Mammary epithelial cell (primary cell): ENCODE data around the gene OR52I1.

Source experiments
- CTCF ChIP-seq, 2 donors: IDR thresholded peaks in 1 of 2; conservative IDR thresholded peaks in 1 of 2; 2 replicates each; pipeline ENCODE4 v1.5.1; 2011 to 2012; ENCODE audit warnings: inconsistent platforms in 2 of 2, low read length in 2 of 2, mild to moderate bottlenecking in 2 of 2, control low read depth in 1 of 2, low read depth in 1 of 2; ENCODE audit not compliant: insufficient read depth in 1 of 2; ENCODE audit errors: extremely low read depth in 1 of 2
- EZH2 ChIP-seq: IDR thresholded peaks from 2 replicates; pipeline ENCODE4 v1.6.1; 2012; ENCODE audit warnings: low read length, inconsistent platforms, borderline replicate concordance

DNA sequence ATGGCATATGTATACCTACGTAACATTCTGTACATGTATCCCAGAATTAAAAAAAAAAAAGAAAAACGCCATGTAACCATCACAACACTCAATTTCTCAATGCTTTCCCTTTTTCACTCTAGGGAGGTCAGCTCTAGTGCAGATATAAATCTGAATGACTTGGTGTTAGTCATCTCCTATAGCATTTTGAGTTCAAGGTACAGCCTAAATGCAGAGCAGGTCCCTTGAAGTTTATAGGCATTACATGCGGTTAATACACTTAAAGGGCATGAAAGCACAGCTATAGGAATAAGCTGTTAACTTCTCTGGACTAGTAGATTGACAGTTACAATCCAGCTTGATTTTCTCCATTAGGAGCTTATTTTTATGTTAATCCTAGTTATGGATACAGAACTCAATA lies 28.5 kb upstream of the OR52I1 start:
- no peak for TF ChIP-seq CTCF (conservative IDR thresholded peaks at IDR 0.05 in 1 of 2, IDR thresholded peaks at IDR 0.05 in 1 of 2; ENCODE audit: extremely low read depth in 1 of 2, insufficient read depth in 1 of 2, low read depth in 1 of 2, low read length in 2 of 2)
- TF ChIP-seq EZH2, result no peak
